Upper lobe of right lung (tissue), 1 donor: Measurements from ENCODE around the gene ILDR2. TPM values are rescaled to one million over a fixed set of nuclear protein-coding genes. Genes with fewer than 3 reads are reported as not detected.

ENCODE experiments used
- ATAC-seq: fragments of 200-7000 bp; cut with Tn5 transposase; one replicate; pipeline ENCODE4 v1.9.1; 2020; ENCODE audit warnings: mild to moderate bottlenecking, moderate library complexity
- DNase-seq: peaks from one replicate; pipeline ENCODE4 v3.0.0-alpha.2; 2020
- H3K27ac ChIP-seq: fragments of 200-600 bp; one replicate; pipeline ENCODE4 v1.8.0; 2022
- H3K27me3 ChIP-seq: fragments of 200-600 bp; one replicate; pipeline ENCODE4 v1.8.0; 2022; ENCODE audit warnings: mild to moderate bottlenecking
- H3K36me3 ChIP-seq: fragments of 200-600 bp; one replicate; pipeline ENCODE4 v1.8.0; 2022
- H3K4me1 ChIP-seq: fragments of 200-600 bp; one replicate; pipeline ENCODE4 v1.8.0; 2022
- H3K4me3 ChIP-seq: fragments of 200-600 bp; one replicate; pipeline ENCODE4 v1.8.0; 2022; ENCODE audit warnings: mild to moderate bottlenecking
- H3K9me3 ChIP-seq: fragments of 200-600 bp; one replicate; pipeline ENCODE4 v1.8.0; 2022
- CTCF ChIP-seq: fragments of 200-600 bp; IDR thresholded peaks from one replicate; pipeline ENCODE4 v1.8.0; 2022; ENCODE audit warnings: antibody characterized with exemption
- intact Hi-C: fragments of 100-400 bp; cut with DNase I; formaldehyde crosslinking; loops from one replicate; pipeline ENCODE4 v1.11.0; 2022
- total RNA-seq: library from RNA; stranded (reverse); fragmentation: NEBNext Ultra II Directional; extraction: Animal tissue kit (Norgen Biotek cat#: 25700); gene quantifications from one replicate; pipeline ENCODE4 v1.2.1, GENCODE V29; 2021
- donor health status: DM: no; HTN: yes; CAD: no; lungs with severe emphysema.

ILDR2 gene
- total RNA-seq, 1 donor from 2014 or later = 0.98 TPM

- intact Hi-C loops = no loop called here
- H3K27ac ChIP-seq = no peak overlapping the region
- ATAC-seq (no peak), DNase-seq (no peak)
- TF ChIP-seq CTCF = no peak
- peaks cover 4% of the 10 kb centered on the region for H3K27me3 ChIP-seq
- H3K4me1 ChIP-seq = no peaks in the 10 kb centered on the region
- no peak overlapping the region for H3K4me3 ChIP-seq
- H3K36me3 ChIP-seq = no peaks in the 10 kb centered on the region
- no peaks in the 10 kb centered on the region for H3K9me3 ChIP-seq
These were observed 23.7 kb upstream of the ILDR2 start for GRCh38 chr1:166999075-166999474.

GRCh38 chr1:166988974-166989515, 13.7 kb upstream of the ILDR2 start, which contains the start of gene MAEL:
MAEL (plus strand) TSS chr1:166989280; CDS start chr1:166989353, 73 bp downstream.
- Histone ChIP-seq H3K9me3 (no peaks in the 10 kb centered on the region), H3K36me3 (no peaks in the 10 kb centered on the region), H3K4me1 (no peaks in the 10 kb centered on the region), H3K27ac (no peak within 1 kb of the TSS), H3K4me3 (no peak within 1 kb of the TSS), H3K27me3 (no peaks in the 10 kb centered on the region)
- TF ChIP-seq CTCF = no peak
- ATAC-seq (no peak), DNase-seq (no peak)
- intact Hi-C loops = no loop called here

GRCh38 chr1:166981589-166981988, 6.2 kb upstream of the ILDR2 start:
- H3K27ac ChIP-seq = no peak overlapping the region

GRCh38 chr1:166980818-166981217, 5.5 kb upstream of the ILDR2 start:
- TF ChIP-seq CTCF = no peak
- no peak for ATAC-seq
- intact Hi-C loops = no loop called here

More at GRCh38 chr1:166981589-166981988, 6.2 kb upstream of the ILDR2 start:
- DNase-seq (no peak), ATAC-seq (no peak)
- intact Hi-C loops = no loop called here
- Histone ChIP-seq H3K9me3 (no peaks in the 10 kb centered on the region), H3K27me3 (no peaks in the 10 kb centered on the region), H3K4me1 (no peaks in the 10 kb centered on the region), H3K4me3 (no peak overlapping the region), H3K36me3 (no peaks in the 10 kb centered on the region)
- TF ChIP-seq CTCF = no peak

GRCh38 chr1:166980383-166980782, 5.0 kb upstream of the ILDR2 start:
- no peak for TF ChIP-seq CTCF
- Histone ChIP-seq H3K9me3 (no peaks in the 10 kb centered on the region), H3K36me3 (no peaks in the 10 kb centered on the region), H3K27me3 (no peaks in the 10 kb centered on the region), H3K27ac (no peak overlapping the region), H3K4me3 (no peak overlapping the region), H3K4me1 (no peaks in the 10 kb centered on the region)
- DNase-seq (no peak), ATAC-seq (no peak)
- intact Hi-C loops = no loop called here

More at GRCh38 chr1:166980818-166981217, 5.5 kb upstream of the ILDR2 start:
- H3K4me3 ChIP-seq = no peak overlapping the region
- no peaks in the 10 kb centered on the region for H3K4me1 ChIP-seq
- H3K27me3 ChIP-seq = no peaks in the 10 kb centered on the region
- H3K36me3 ChIP-seq = no peaks in the 10 kb centered on the region
- H3K27ac ChIP-seq = no peak overlapping the region
- no peak for DNase-seq
- no peaks in the 10 kb centered on the region for H3K9me3 ChIP-seq

- Histone ChIP-seq H3K4me1 (peaks cover 5% of the 10 kb centered on the region), H3K27me3 (peaks cover 10% of the 10 kb centered on the region), H3K4me3 (no peak overlapping the region), H3K36me3 (no peaks in the 10 kb centered on the region), H3K27ac (no peak overlapping the region), H3K9me3 (no peaks in the 10 kb centered on the region)
- DNase-seq (no peak), ATAC-seq (no peak)
- TF ChIP-seq CTCF = no peak
- intact Hi-C loops = no loop called here
These were observed 3.5 kb upstream of the ILDR2 start for GRCh38 chr1:166978821-166979220.
